H9 (cell line): ENCODE results near the gene PRRT2. TPM values are rescaled to one million over a fixed set of nuclear protein-coding genes. Genes with fewer than 3 reads are reported as not detected.

ENCODE experiments used
- DNase-seq: peaks from one replicate; pipeline ENCODE4 v3.0.0-alpha.2; 2017
- H2AFZ ChIP-seq: one replicate; pipeline ENCODE4 v1.6.1; 2013; ENCODE audit warnings: mild to moderate bottlenecking, low read length, control low read depth, moderate library complexity
- H2AK5ac ChIP-seq: 2 replicates; pipeline ENCODE4 v1.6.1; 2013; ENCODE audit warnings: low read length, control low read depth, mixed read lengths; ENCODE audit not compliant: insufficient read length
- H2BK120ac ChIP-seq: one replicate; pipeline ENCODE4 v1.6.1; 2013; ENCODE audit warnings: low read depth, mild to moderate bottlenecking, low read length, control low read depth, inconsistent platforms; ENCODE audit not compliant: poor library complexity, severe bottlenecking
- H2BK12ac ChIP-seq: 2 replicates; pipeline ENCODE4 v1.6.1; 2013; ENCODE audit warnings: low read length, control low read depth, mixed read lengths, low read depth; ENCODE audit not compliant: insufficient read length
- H2BK15ac ChIP-seq: 2 replicates; pipeline ENCODE4 v1.6.1; 2013; ENCODE audit warnings: low read depth, low read length, control low read depth
- H2BK20ac ChIP-seq: one replicate; pipeline ENCODE4 v1.6.1; 2013; ENCODE audit warnings: low read depth, mild to moderate bottlenecking, low read length, control low read depth, inconsistent platforms; ENCODE audit not compliant: poor library complexity, severe bottlenecking
- H2BK5ac ChIP-seq: 2 replicates; pipeline ENCODE4 v1.6.1; 2013; ENCODE audit warnings: low read length, control low read depth, mixed read lengths; ENCODE audit not compliant: insufficient read length
- H3K14ac ChIP-seq: 2 replicates; pipeline ENCODE4 v1.6.1; 2013; ENCODE audit warnings: low read length, control low read depth; ENCODE audit not compliant: insufficient read depth
- H3K18ac ChIP-seq: 2 replicates; pipeline ENCODE4 v1.6.1; 2013; ENCODE audit warnings: low read depth, mild to moderate bottlenecking, mixed read lengths, low read length, control low read depth; ENCODE audit not compliant: insufficient read length
- H3K23ac ChIP-seq: 2 replicates; pipeline ENCODE4 v1.6.1; 2013; ENCODE audit warnings: low read length, control low read depth, mixed read lengths, low read depth; ENCODE audit not compliant: insufficient read length
- H3K23me2 ChIP-seq: 2 replicates; pipeline ENCODE4 v1.6.1; 2013; ENCODE audit warnings: low read depth, mild to moderate bottlenecking, mixed read lengths, low read length, control low read depth; ENCODE audit not compliant: insufficient read length, poor library complexity, severe bottlenecking
- H3K27ac ChIP-seq: 2 replicates; pipeline ENCODE4 v1.5.1; 2013; ENCODE audit warnings: low read length, control low read depth, mixed read lengths, low read depth; ENCODE audit not compliant: insufficient read length
- H3K27me3 ChIP-seq: 2 replicates; pipeline ENCODE4 v1.6.1; 2013; ENCODE audit warnings: low read length, control low read depth, inconsistent platforms; ENCODE audit not compliant: insufficient read depth
- H3K4ac ChIP-seq: 2 replicates; pipeline ENCODE4 v1.6.1; 2013; ENCODE audit warnings: low read depth, mild to moderate bottlenecking, control low read depth, inconsistent platforms, low read length, moderate library complexity
- H3K4me1 ChIP-seq: 2 replicates; pipeline ENCODE4 v1.6.1; 2013; ENCODE audit warnings: low read length, control low read depth, inconsistent platforms; ENCODE audit not compliant: insufficient read depth
- H3K4me2 ChIP-seq: 2 replicates; pipeline ENCODE4 v1.6.1; 2013; ENCODE audit warnings: low read length, control low read depth, mixed read lengths; ENCODE audit not compliant: insufficient read length, insufficient read depth
- H3K56ac ChIP-seq: 2 replicates; pipeline ENCODE4 v1.6.1; 2013; ENCODE audit warnings: low read depth, mild to moderate bottlenecking, mixed read lengths, low read length, control low read depth; ENCODE audit not compliant: insufficient read length
- H3K79me1 ChIP-seq: 2 replicates; pipeline ENCODE4 v1.6.1; 2013; ENCODE audit warnings: low read depth, mild to moderate bottlenecking, moderate library complexity, low read length, control low read depth, inconsistent platforms; ENCODE audit not compliant: insufficient read depth, poor library complexity, severe bottlenecking
- H3K79me2 ChIP-seq: 2 replicates; pipeline ENCODE4 v1.6.1; 2013; ENCODE audit warnings: low read length, control low read depth, inconsistent platforms; ENCODE audit not compliant: insufficient read depth
- H3K9ac ChIP-seq: 2 replicates; pipeline ENCODE4 v1.6.1; 2013; ENCODE audit warnings: low read length, control low read depth, mixed read lengths; ENCODE audit not compliant: insufficient read length; ENCODE audit errors: extremely low read depth
- H3K9me3 ChIP-seq: one replicate; pipeline ENCODE4 v1.6.1; 2013; ENCODE audit warnings: low read depth, low read length, inconsistent platforms; ENCODE audit not compliant: control insufficient read depth
- H3T11ph ChIP-seq: one replicate; pipeline ENCODE4 v1.6.1; 2013; ENCODE audit warnings: mild to moderate bottlenecking, low read length, control low read depth, inconsistent platforms
- H4K20me1 ChIP-seq: one replicate; pipeline ENCODE4 v1.6.1; 2013; ENCODE audit not compliant: control insufficient read depth, insufficient read length, insufficient read depth
- H4K5ac ChIP-seq: 2 replicates; pipeline ENCODE4 v1.6.1; 2013; ENCODE audit warnings: low read depth, mild to moderate bottlenecking, mixed read lengths, low read length, control low read depth; ENCODE audit not compliant: insufficient read length
- H4K8ac ChIP-seq: replicated peaks from 2 replicates; pipeline ENCODE4 v1.6.1; 2013; ENCODE audit warnings: low read length, control low read depth, mixed read lengths, low read depth; ENCODE audit not compliant: insufficient read length
- H4K91ac ChIP-seq: 2 replicates; pipeline ENCODE4 v1.6.1; 2013; ENCODE audit warnings: low read depth, mild to moderate bottlenecking, moderate library complexity, mixed read lengths, low read length, control low read depth; ENCODE audit not compliant: insufficient read length
- H3K27ac Mint-ChIP-seq, 3 experiments: 2 replicates in 2 of 3; 3 replicates in 1 of 3; pipeline ENCODE4 v1.8.0; 2020 to 2021; ENCODE audit warnings: mixed read lengths in 3 of 3, mild to moderate bottlenecking in 1 of 3, moderate library complexity in 1 of 3
- H3K27me3 Mint-ChIP-seq: 2 replicates; pipeline ENCODE4 v1.8.0; 2021; ENCODE audit warnings: low read depth, mild to moderate bottlenecking, moderate library complexity, mixed read lengths
- H3K36me3 Mint-ChIP-seq, 3 experiments: 2 replicates in 2 of 3; 3 replicates in 1 of 3; pipeline ENCODE4 v1.8.0; 2020 to 2021; ENCODE audit warnings: low read depth in 3 of 3, mixed read lengths in 3 of 3; ENCODE audit not compliant: insufficient read depth in 1 of 3
- H3K4me1 Mint-ChIP-seq, 2 experiments: 2 replicates each; pipeline ENCODE4 v1.8.0; 2020; ENCODE audit warnings: mixed read lengths in 2 of 2
- H3K4me3 Mint-ChIP-seq, 2 experiments: 2 replicates in 1 of 2; 3 replicates in 1 of 2; pipeline ENCODE4 v1.8.0; 2020 to 2021; ENCODE audit warnings: mild to moderate bottlenecking in 2 of 2, mixed read lengths in 2 of 2, moderate library complexity in 1 of 2
- H3K9me3 Mint-ChIP-seq, 2 experiments: 2 replicates in 1 of 2; 3 replicates in 1 of 2; pipeline ENCODE4 v1.8.0; 2020; ENCODE audit warnings: mild to moderate bottlenecking in 2 of 2, mixed read lengths in 2 of 2, moderate library complexity in 1 of 2
- CTCF ChIP-seq: fragments of 200-600 bp; sonication (generic); conservative IDR thresholded peaks from 3 replicates; pipeline ENCODE4 v1.8.0; 2021; ENCODE audit warnings: antibody characterized with exemption, mild to moderate bottlenecking
- WGBS: extraction: QIAGEN DNeasy Blood & Tissue Kit; methylation state at CpG from one replicate; pipeline ENCODE4 v1.1.7; 2013; ENCODE audit warnings: missing lambda C conversion rate, low lambda C conversion rate, mixed read lengths; ENCODE audit not compliant: insufficient read length; ENCODE audit errors: extremely low coverage; 5-methylcytosine and 5-hydroxymethylcytosine counted together
- total RNA-seq: library from RNA; stranded (reverse); gene quantifications from 2 replicates; pipeline ENCODE4 v1.2.1, GENCODE V29; 2021

The PRRT2 gene
- total RNA-seq, 1 experiment from 2014 or later: 14.6 TPM

DNA sequence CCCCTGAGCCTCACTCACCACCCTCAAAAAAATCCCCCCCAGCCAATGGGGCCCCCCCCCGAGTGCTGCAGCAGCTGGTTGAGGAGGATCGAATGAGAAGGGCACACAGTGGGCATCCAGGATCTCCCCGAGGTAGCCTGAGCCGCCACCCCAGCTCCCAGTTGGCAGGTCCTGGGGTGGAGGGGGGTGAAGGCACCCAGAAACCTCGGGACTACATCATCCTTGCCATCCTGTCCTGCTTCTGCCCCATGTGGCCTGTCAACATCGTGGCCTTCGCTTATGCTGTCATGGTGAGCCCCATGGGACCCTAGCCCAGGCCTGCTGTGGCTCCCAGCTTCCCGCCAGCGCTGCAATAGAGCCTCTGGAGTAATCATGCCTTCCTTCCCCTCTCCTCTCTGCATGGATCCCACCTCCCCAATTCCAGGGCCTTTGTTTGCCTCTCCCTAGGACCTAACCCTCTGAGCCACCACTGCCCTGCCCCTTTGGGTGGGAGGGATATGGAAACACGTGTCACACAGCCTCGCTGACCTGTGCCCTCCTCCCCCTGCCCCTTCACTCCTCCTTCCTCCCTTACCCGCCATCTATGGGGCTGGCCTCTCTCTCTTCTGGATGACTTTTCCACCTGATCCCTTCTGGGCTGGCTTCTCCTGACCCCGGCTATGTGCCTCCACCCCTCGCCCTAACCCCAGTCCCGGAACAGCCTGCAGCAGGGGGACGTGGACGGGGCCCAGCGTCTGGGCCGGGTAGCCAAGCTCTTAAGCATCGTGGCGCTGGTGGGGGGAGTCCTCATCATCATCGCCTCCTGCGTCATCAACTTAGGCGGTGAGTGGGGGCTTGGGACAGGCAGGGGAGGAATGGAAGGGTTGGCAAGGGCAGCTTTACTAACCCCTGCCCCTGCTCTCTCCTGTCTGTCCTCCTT lies 1.9 kb downstream of the PRRT2 start:
- peaks cover 51 to 68% of the 10 kb centered on the region in 2 experiments for H3K4me1 Mint-ChIP-seq
- Histone ChIP-seq H3K79me2 (no peaks in the 10 kb centered on the region; the same call in 1 of the 2 replicates), H3K27ac (no peak overlapping the region), H3K9ac (peak overlapping the region; percentile 26), H3T11ph (no peak overlapping the region), H4K5ac (no peak overlapping the region), H2BK15ac (no peak overlapping the region), H3K14ac (no peak overlapping the region; the same call in 1 of the 2 replicates), H3K79me1 (no peaks in the 10 kb centered on the region), H3K27me3 (no peaks in the 10 kb centered on the region), H4K8ac (no peak overlapping the region), H4K20me1 (no peaks in the 10 kb centered on the region), H2BK20ac (no peak overlapping the region), H3K4me2 (peak overlapping the region; percentile 59), H3K23me2 (peaks cover 35% of the 10 kb centered on the region), H2BK12ac (no peak overlapping the region), H2BK5ac (no peak overlapping the region), H3K4ac (no peak overlapping the region), H2AFZ (no peak overlapping the region), H2AK5ac (no peak overlapping the region), H3K18ac (no peak overlapping the region), H4K91ac (no peak overlapping the region), H3K4me1 (peaks cover 6% of the 10 kb centered on the region; the same call in 1 of the 2 replicates), H2BK120ac (no peak overlapping the region), H3K23ac (no peak overlapping the region), H3K9me3 (no peaks in the 10 kb centered on the region), H3K56ac (no peak overlapping the region)
- no peak for DNase-seq
- no peak for TF ChIP-seq CTCF
- H3K36me3 Mint-ChIP-seq: peaks cover 16 to 30% (median 19%) of the 10 kb centered on the region in 3 experiments
- H3K9me3 Mint-ChIP-seq: no peaks in the 10 kb centered on the region; a peak in 1 of 5 replicates
- WGBS: no CpG with 5 or more reads among the region's 24 CpGs
- peak overlapping the region; percentile 93 to 96 for H3K4me3 Mint-ChIP-seq
- H3K27ac Mint-ChIP-seq: peak overlapping the region in 2 of 3 experiments; percentile 59 to 72; a peak in 4 of 7 replicates
- no peaks in the 10 kb centered on the region; the same call in none of the 2 replicates for H3K27me3 Mint-ChIP-seq
